Inferior parietal cortex (tissue), 1 donor: ENCODE data around the gene FGF21.
A peak's percentile ranks its signal among the peaks of the same experiment; 100 is the strongest.
"Not testable (repeated sequence)": the region's sequence is repeated elsewhere in the genome, so short reads cannot be mapped to it uniquely, and the experiment has no call there.

ENCODE experiments used
- DNase-seq: peaks from one replicate; pipeline ENCODE4 v3.0.0-alpha.2; 2016; ENCODE audit errors: extremely low spot score

FGF21 gene

GRCh38 chr19:48786422-48786821, 31.1 kb downstream of the FGF21 start:
- DNase-seq = not testable (repeated sequence)

GRCh38 chr19:48787331-48787730, 32.0 kb downstream of the FGF21 start:
- not testable (repeated sequence) for DNase-seq

GRCh38 chr19:48793271-48793670, 37.9 kb downstream of the FGF21 start:
- DNase-seq = no peak

- no peak for DNase-seq
These were observed 39.0 kb downstream of the FGF21 start for GRCh38 chr19:48794291-48794690.

- peak; percentile 93 for DNase-seq
These were observed 39.8 kb downstream of the FGF21 start for GRCh38 chr19:48795055-48795684.

- no peak for DNase-seq
These were observed 40.4 kb downstream of the FGF21 start for GRCh38 chr19:48795685-48796070.

- no peak for DNase-seq
These were observed 41.2 kb downstream of the FGF21 start for GRCh38 chr19:48796298-48797083.

GRCh38 chr19:48797103-48797502, 41.8 kb downstream of the FGF21 start:
- DNase-seq = no peak

GRCh38 chr19:48798937-48799336, 43.6 kb downstream of the FGF21 start:
- DNase-seq = no peak

- DNase-seq = no peak
These were observed 44.3 kb downstream of the FGF21 start for GRCh38 chr19:48799358-48800300.

- DNase-seq = no peak
These were observed 47.3 kb downstream of the FGF21 start for GRCh38 chr19:48802623-48803022.

GRCh38 chr19:48804496-48804895, 49.2 kb downstream of the FGF21 start:
- DNase-seq = no peak

GRCh38 chr19:48805452-48805851, 50.1 kb downstream of the FGF21 start:
- DNase-seq = no peak

GRCh38 chr19:48806518-48806817, 51.1 kb downstream of the FGF21 start:
- peak; percentile 75 for DNase-seq

GRCh38 chr19:48806818-48807589, 51.7 kb downstream of the FGF21 start:
- DNase-seq = no peak

GRCh38 chr19:48807590-48808308, 52.4 kb downstream of the FGF21 start:
- DNase-seq = no peak
